ENCODE measurements around the gene ANO2.

Gene ANO2

DNA sequence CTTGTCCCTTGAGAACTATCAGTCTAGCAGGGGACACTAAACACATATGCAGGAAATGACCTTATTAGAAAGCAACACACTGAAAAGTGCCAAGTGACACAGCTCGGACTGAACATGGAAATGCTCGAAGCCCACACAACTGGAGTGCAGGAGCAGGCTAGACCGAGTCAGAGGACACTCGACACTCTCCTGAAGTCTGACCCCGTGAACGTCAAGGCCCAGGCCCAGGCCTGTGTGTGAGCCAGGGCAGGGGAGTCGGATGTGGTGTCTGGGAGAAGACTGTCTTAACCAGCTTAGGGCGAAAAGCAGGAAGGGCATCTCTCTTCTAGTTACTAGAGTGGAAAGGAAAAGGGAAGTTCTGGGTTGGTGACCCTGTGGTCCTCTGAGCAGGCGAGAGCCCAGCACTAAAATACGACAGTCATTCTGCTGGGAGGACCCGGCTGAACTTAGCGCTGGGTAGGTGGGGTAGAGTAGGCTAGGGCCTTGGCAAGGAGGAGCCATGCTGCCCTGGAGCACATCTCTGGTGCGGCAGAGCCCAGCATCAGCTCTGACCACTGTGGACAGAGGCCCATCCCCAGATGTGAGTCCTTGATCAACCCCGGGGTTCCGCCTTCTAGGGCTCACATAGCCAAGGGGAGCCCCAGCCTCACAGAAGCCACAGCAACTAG, 420.2 kb downstream of the ANO2 start:
- DNase-seq, result no peak

DNA sequence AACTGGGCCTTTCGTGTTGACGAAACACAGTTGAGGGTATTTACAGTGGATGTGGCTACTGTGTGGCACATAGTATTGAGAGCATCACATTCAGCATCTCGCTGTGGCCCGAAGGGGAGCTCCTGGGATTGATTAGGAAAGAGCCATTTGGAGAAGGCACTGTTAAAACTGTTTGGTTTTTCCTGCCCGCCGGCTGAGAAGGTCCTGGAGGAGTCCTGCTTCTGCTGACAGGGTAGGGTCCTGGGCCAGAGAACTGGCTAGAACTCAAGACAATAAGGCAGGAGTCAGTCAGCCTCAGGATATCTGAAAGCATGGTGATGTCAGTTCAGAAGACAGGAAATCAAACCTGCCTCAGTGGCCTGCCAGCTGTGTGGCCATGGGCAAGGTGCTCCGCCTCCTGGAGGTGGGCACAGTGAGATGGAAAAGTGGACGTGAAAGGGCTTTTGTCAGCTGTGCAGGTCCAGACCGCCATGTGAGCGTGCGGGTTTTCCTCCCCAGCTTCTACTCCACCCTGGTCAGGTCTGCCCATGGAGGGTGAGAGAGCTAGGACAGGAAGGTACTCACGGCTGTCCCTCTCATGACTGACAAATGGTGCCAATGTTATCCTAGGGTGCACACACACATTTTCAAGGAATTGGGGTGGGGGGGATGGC, 420.8 kb downstream of the ANO2 start:
- no peak for DNase-seq

DNA sequence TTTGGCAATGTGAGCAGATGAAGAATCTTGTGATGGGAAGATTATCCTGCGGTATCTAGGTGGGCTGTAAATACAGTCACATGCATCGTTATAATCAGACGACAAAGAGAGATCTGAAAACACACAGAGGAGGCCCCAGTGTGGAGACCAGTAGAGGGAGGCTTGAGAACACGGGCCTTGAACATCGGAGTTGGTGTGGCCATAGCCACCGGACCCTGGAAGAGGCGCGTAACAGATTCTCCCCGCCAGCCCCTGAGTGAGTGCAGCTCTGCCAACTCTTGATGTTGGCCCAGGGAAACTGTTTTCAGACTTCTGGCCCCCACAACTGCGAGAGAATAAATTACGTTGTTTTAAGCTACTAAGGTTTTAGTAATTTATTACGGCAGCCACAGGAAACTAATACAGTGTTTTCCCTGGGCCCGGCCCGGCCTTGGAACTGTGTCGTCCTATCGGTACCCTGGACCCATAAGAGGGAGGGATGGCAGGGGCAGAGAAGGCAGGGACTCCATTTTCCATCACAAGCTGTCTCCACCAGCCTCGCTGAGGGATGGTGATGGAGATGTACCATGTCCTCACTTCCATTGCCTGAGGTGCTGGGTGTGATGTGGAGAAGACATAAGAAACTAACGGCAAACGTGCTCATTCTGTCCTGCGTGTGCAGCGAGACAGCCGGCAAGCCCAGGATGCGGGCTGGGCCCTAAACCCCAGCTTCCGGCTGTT, 421.5 kb downstream of the ANO2 start:
- DNase-seq, result no peak

DNA sequence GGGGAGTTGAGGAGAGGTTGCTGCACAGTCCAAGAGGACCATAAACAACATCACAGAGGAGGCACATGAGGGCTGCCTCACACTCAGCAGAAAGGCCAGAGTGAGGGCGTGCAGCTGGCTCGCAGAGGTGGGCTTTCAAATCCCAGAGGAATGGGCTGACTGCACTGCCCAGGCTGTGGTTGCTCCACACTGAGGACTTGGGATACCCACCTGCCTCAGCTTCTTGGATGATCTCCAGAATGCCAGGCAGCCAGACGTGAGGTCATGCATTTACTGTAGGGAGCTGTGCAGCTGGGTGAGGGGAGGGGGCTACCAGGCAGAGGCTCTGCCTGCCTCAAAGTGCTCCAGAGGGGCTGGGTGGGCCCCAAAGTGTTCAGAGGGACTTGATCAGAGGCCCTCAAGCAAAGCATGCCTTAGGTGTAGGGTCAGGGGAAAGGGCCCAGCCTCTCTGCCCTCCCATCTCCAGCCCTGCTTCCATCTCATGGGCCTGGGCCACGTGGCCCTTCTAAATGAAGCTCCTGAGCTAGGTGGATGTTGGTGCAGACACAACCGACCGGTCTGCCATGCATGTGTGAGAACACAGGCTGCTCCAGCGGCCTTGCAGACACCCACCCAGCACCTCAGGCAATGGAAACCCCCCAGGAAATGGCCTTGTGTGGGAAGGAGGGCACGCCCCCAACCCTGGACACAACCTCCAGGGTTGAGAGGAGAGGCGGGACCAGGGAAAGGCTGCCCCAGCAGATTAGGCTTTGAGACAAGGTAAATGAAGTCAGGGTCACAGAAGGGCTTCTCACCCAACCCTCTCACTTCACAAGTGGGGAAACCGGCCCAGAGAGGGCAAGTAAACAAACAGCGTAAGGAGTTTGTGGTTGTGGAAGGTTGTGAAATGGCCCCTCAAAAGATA, 422.4 kb downstream of the ANO2 start:
- DNase-seq, result no peak

DNA sequence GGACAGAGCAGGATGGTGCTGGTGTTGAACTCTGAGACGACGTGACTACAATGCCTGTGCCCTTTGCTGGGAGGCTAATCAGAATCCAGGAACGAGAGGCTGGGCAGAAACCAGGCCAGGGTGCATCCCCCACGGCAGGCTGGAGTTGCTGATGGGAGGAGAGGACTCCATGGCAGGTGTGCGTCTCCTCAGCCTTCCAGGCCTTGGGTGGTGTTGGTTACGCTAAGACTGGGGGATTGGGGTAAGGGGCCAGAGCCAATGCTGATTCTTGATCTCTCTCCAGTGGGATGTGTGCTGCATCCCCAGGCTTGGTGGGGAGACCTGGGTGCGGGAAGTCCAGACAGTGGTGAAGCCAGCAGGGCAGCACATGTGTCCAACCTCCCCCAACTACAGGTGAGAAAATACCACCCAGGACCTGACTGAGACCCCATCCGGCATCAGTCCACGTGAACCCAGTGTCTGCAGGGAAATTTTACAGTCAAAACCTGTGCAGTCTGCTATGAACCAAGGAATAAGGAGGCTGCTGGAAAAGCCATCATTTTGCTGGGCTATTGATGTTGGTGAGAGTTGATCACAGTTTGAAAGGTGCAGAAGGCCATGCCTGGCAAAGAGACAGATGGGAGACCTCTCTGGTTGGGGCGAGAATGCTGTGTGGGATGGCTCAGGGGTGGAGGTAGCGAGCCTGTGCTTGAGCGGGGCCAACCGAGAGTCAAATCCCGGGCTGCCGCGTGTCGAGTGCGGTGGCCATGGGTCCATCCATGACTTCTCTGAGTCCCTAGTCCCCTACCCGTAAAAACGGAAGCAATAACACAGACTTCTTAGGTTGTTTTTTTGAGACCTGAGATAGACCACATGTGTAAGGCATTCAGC, 423.4 kb downstream of the ANO2 start:
- DNase-seq, result no peak

DNA sequence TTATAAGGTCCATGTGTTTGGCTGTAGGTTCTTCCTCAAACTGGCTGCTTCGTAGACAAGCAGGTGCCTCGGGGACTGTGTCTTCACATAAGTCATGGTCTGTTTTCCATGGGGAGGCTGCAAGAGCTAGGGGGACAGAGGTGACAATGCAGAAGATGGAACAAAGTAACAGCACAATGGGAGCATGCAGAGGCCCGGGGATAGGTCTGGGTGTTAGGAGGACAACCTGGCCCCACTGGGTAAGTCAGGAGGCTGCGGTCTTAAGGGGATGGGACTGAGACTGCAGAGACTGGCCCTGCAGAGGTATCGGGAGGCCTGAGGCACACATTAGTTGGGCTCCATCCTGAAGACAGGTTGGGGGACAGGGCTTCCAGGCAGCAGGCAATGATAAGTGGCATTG, 424.2 kb downstream of the ANO2 start:
- DNase-seq, result no peak

DNA sequence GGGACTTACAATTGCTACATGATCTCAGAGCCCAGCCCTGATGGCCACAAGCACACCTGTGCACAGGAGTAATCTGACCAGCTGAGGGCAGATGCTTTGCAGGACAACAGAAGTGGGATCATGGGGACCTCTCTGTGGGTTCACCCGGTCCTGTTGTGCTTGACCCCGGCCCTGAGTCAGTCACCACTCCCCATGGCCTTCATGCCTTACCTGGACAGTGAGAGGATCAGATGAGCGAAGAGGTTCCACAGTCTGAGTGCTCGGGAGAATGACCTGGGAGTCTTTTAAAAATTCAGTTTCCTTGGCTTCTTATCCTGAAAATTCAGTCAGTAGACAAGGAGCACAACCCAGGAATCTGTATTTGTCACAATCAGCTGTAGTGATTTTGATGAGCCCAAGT, 425.0 kb downstream of the ANO2 start:
- no peak for DNase-seq

DNA sequence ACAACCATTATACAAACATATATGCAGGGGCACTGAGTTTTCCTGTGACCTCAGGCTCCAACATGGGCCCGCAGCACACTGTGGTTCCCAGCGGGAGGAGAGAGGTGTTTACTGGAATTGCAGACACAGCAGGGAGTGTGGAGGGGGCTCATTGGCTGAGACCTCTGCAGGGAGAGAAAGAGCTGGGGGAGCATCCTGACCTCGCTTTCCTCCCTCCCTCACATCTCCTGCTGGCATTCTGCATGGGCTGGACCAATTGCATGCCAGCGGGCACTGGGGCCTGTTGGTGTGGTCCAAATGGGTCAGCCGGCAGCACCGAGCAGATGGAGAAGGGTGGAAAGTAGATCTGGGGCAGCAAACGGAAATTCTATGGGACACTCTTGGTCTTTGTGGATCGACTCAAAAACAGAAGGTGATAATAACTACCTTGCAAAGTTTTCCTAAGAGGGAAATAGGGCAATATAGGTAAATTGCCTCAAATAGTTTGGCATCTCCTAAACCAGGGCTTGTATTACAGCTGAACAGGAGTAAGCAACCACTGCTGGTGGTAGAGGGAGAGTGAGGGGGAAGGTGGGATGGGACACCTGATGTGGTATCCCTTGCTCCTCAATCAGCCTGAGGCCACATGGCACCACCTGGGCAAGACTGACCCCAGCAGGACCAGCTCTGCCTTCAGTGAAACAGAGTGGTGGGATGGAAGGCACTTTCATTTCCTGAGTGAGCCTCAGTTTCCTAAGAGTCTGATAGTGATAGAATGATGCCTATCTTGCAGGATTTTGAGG, 426.3 kb downstream of the ANO2 start:
- DNase-seq, result peak; percentile 39

DNA sequence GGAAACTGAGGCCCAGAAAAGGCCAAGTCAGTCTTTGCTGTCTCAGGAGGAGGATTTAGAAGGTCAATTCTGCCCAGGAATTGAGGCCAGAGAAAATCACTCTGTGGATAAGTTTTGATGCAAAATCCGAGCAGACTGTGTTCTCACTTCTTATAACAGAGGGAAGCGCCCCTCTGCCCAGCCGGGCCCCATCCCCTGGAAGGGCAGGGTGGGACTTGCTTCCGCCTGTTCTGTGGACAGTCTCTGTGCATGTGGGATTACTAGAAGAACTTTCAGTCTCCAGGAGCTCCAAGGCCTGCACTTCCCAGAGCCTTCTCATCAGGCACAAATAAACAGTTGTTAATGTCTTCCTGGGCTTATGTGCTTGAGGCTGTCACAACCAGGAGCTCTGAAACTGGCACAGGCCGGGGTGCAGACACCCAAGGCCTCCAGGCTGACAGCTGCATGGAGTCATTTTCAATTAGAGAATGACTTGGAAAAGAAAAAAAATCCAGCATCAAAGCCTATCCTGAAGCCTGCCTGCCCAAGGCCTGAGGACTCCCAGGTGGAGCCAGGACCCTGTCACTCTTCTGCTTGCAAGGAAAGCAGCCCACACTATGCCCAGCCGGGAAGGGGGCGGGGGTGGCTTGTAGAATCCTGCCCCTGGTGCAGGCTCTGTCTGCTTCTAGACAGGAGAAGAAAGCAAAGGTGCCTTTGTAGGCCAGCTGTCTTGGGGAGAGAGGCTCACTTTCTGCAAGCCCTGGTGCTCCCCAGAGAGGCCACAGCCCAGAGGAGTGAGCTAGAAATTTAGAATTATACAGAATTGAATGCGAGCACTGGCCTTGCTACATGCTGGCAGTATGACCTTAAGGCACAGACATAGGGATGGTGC, 428.5 kb downstream of the ANO2 start:
- no peak for DNase-seq

DNA sequence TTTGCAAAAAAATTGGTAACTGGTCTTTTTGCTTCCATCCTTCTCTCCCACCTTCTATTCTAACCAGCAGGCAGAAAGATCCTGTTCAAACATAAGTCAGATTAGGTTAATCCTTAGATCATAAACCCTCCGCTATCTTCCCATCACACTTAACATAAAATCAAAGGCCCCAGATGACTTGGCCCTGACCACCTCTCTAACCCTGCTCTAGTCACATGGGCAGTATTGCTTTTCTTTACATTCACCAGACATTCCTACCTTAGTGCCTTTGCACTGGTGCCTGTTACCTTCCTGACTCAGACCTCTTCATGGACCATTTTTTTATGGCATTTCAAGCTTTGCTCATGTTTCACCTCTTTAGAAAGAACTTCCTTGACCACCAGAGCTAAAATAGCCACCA, 429.6 kb downstream of the ANO2 start:
- no peak for DNase-seq

DNA sequence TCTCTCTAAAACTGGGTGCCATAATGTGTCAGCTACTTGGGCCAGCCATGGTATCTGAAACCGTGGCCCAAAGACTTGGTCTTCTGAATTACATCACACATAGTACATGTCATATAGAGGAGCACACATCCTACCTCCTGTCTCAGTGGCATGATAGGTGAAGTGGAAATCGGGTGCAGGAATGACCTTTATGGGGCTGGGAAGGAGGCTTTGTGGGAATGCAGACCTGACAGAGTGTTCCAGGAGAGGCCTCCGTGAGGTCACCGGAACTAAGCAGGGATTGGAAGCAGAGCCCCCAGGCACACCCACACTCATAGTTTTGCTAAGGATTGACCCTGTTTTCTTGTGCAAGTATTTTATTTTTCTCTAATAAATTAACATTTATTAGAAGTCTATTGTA, 430.5 kb downstream of the ANO2 start:
- no peak for DNase-seq

DNA sequence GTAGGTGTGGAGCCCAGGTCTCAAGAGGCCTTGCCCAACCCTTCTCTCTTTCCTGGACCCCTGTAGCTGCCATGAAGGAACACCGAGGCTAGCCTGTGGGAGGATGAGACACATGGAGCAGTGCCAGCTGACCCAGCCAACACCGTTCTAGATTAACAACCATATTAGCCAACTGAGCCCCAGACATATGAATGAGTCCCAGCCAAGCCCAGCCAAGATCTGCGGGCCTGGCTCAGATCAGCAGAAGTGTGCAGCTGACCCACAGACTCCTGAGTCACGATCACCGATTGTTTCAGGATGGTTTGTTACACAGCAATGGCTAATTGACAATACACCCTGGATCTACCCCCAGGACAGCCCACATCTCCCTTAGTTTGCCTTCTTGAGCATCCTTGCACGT, 431.0 kb downstream of the ANO2 start:
- DNase-seq, result no peak

DNA sequence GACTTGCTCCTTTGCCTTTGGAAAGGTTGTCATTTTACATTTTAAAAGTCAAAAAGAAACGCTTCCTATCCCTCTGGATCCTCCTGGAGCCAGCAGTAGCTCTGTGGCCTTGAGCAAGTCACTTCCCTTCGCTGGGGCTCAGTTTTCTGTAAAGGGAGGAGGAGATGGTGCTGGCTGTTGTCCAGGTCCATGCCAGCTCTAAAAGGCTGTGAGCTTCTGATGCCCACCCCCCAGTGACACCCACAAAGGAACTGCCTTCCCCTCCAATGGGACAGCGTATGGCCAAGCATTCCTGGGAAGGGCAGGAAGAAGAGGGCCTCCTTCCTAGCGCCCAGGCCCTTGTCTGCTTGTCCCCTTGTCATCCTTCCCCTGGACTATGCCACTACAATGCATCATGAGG, 431.7 kb downstream of the ANO2 start:
- DNase-seq, result no peak

Data from NCI-H146 (cell line).